ENCODE results near the gene RFXAP.

The RFXAP gene

GRCh38 chr13:36841391-36841790 lies 22.4 kb downstream of the RFXAP start:
- Histone ChIP-seq H3K4me1 (ENCODE audit: control insufficient read depth, insufficient read depth, low read length) (peaks cover 8% of the 10 kb centered on the region), H3K9ac (ENCODE audit: low read depth, low read length) (no peak overlapping the region), H3K36me3 (ENCODE audit: control insufficient read depth, insufficient read depth, low read length) (no peaks in the 10 kb centered on the region), H3K9me3 (ENCODE audit: control insufficient read depth, insufficient read depth, low read length) (no peaks in the 10 kb centered on the region), H3K4me3 (ENCODE audit: low read depth, low read length) (no peak overlapping the region), H3K27me3 (ENCODE audit: control insufficient read depth, insufficient read depth, low read length) (no peaks in the 10 kb centered on the region), H3K27ac (ENCODE audit: low read depth, low read length) (no peak overlapping the region)

- Histone ChIP-seq H3K27me3 (ENCODE audit: control insufficient read depth, insufficient read depth, low read length) (no peaks in the 10 kb centered on the region), H3K9ac (ENCODE audit: low read depth, low read length) (no peak overlapping the region), H3K4me1 (ENCODE audit: control insufficient read depth, insufficient read depth, low read length) (no peaks in the 10 kb centered on the region), H3K9me3 (ENCODE audit: control insufficient read depth, insufficient read depth, low read length) (no peaks in the 10 kb centered on the region), H3K4me3 (ENCODE audit: low read depth, low read length) (no peak overlapping the region), H3K27ac (ENCODE audit: low read depth, low read length) (no peak overlapping the region), H3K36me3 (ENCODE audit: control insufficient read depth, insufficient read depth, low read length) (no peaks in the 10 kb centered on the region)
These were observed 28.6 kb downstream of the RFXAP start for GRCh38 chr13:36847606-36848005.

GRCh38 chr13:36848199-36848982 lies 29.4 kb downstream of the RFXAP start:
- no peak overlapping the region for H3K27ac ChIP-seq (ENCODE audit: low read depth, low read length)
- H3K9ac ChIP-seq (ENCODE audit: low read depth, low read length), result no peak overlapping the region
- no peaks in the 10 kb centered on the region for H3K4me1 ChIP-seq (ENCODE audit: control insufficient read depth, insufficient read depth, low read length)
- no peaks in the 10 kb centered on the region for H3K9me3 ChIP-seq (ENCODE audit: control insufficient read depth, insufficient read depth, low read length)
- no peaks in the 10 kb centered on the region for H3K36me3 ChIP-seq (ENCODE audit: control insufficient read depth, insufficient read depth, low read length)
- no peak overlapping the region for H3K4me3 ChIP-seq (ENCODE audit: low read depth, low read length)
- no peaks in the 10 kb centered on the region for H3K27me3 ChIP-seq (ENCODE audit: control insufficient read depth, insufficient read depth, low read length)

- no peaks in the 10 kb centered on the region for H3K9me3 ChIP-seq (ENCODE audit: control insufficient read depth, insufficient read depth, low read length)
- H3K27ac ChIP-seq (ENCODE audit: low read depth, low read length), result no peak overlapping the region
- H3K36me3 ChIP-seq (ENCODE audit: control insufficient read depth, insufficient read depth, low read length), result no peaks in the 10 kb centered on the region
- no peaks in the 10 kb centered on the region for H3K4me1 ChIP-seq (ENCODE audit: control insufficient read depth, insufficient read depth, low read length)
- H3K9ac ChIP-seq (ENCODE audit: low read depth, low read length), result no peak overlapping the region
- no peaks in the 10 kb centered on the region for H3K27me3 ChIP-seq (ENCODE audit: control insufficient read depth, insufficient read depth, low read length)
- no peak overlapping the region for H3K4me3 ChIP-seq (ENCODE audit: low read depth, low read length)
These were observed 31.9 kb downstream of the RFXAP start for GRCh38 chr13:36850790-36851438.

GRCh38 chr13:36857253-36857652 lies 38.2 kb downstream of the RFXAP start:
- H3K9me3 ChIP-seq (ENCODE audit: control insufficient read depth, insufficient read depth, low read length), result no peaks in the 10 kb centered on the region
- no peaks in the 10 kb centered on the region for H3K4me1 ChIP-seq (ENCODE audit: control insufficient read depth, insufficient read depth, low read length)
- no peaks in the 10 kb centered on the region for H3K36me3 ChIP-seq (ENCODE audit: control insufficient read depth, insufficient read depth, low read length)
- no peaks in the 10 kb centered on the region for H3K27me3 ChIP-seq (ENCODE audit: control insufficient read depth, insufficient read depth, low read length)
- no peak overlapping the region for H3K4me3 ChIP-seq (ENCODE audit: low read depth, low read length)
- no peak overlapping the region for H3K9ac ChIP-seq (ENCODE audit: low read depth, low read length)
- H3K27ac ChIP-seq (ENCODE audit: low read depth, low read length), result no peak overlapping the region

- no peak overlapping the region for H3K27ac ChIP-seq (ENCODE audit: low read depth, low read length)
- H3K9ac ChIP-seq (ENCODE audit: low read depth, low read length), result no peak overlapping the region
- no peaks in the 10 kb centered on the region for H3K4me1 ChIP-seq (ENCODE audit: control insufficient read depth, insufficient read depth, low read length)
- no peaks in the 10 kb centered on the region for H3K27me3 ChIP-seq (ENCODE audit: control insufficient read depth, insufficient read depth, low read length)
- no peaks in the 10 kb centered on the region for H3K36me3 ChIP-seq (ENCODE audit: control insufficient read depth, insufficient read depth, low read length)
- no peaks in the 10 kb centered on the region for H3K9me3 ChIP-seq (ENCODE audit: control insufficient read depth, insufficient read depth, low read length)
- H3K4me3 ChIP-seq (ENCODE audit: low read depth, low read length), result no peak overlapping the region
These were observed 39.3 kb downstream of the RFXAP start for GRCh38 chr13:36858290-36858689.

- H3K4me3 ChIP-seq (ENCODE audit: low read depth, low read length), result no peak overlapping the region
- H3K9me3 ChIP-seq (ENCODE audit: control insufficient read depth, insufficient read depth, low read length), result no peaks in the 10 kb centered on the region
- H3K36me3 ChIP-seq (ENCODE audit: control insufficient read depth, insufficient read depth, low read length), result no peaks in the 10 kb centered on the region
- no peak overlapping the region for H3K27ac ChIP-seq (ENCODE audit: low read depth, low read length)
- H3K27me3 ChIP-seq (ENCODE audit: control insufficient read depth, insufficient read depth, low read length), result no peaks in the 10 kb centered on the region
- H3K9ac ChIP-seq (ENCODE audit: low read depth, low read length), result no peak overlapping the region
- no peaks in the 10 kb centered on the region for H3K4me1 ChIP-seq (ENCODE audit: control insufficient read depth, insufficient read depth, low read length)
These were observed 40.2 kb downstream of the RFXAP start for GRCh38 chr13:36859259-36859658.

- peaks cover 9% of the 10 kb centered on the region for H3K4me1 ChIP-seq (ENCODE audit: control insufficient read depth, insufficient read depth, low read length)
- H3K27me3 ChIP-seq (ENCODE audit: control insufficient read depth, insufficient read depth, low read length), result no peaks in the 10 kb centered on the region
- H3K27ac ChIP-seq (ENCODE audit: low read depth, low read length), result no peak overlapping the region
- no peak overlapping the region for H3K4me3 ChIP-seq (ENCODE audit: low read depth, low read length)
- no peak overlapping the region for H3K9ac ChIP-seq (ENCODE audit: low read depth, low read length)
- H3K36me3 ChIP-seq (ENCODE audit: control insufficient read depth, insufficient read depth, low read length), result no peaks in the 10 kb centered on the region
- no peaks in the 10 kb centered on the region for H3K9me3 ChIP-seq (ENCODE audit: control insufficient read depth, insufficient read depth, low read length)
These were observed 43.1 kb downstream of the RFXAP start for GRCh38 chr13:36862002-36862685.

GRCh38 chr13:36862722-36863121 lies 43.7 kb downstream of the RFXAP start:
- H3K27ac ChIP-seq (ENCODE audit: low read depth, low read length), result no peak overlapping the region
- H3K9me3 ChIP-seq (ENCODE audit: control insufficient read depth, insufficient read depth, low read length), result no peaks in the 10 kb centered on the region
- no peak overlapping the region for H3K9ac ChIP-seq (ENCODE audit: low read depth, low read length)
- peaks cover 15% of the 10 kb centered on the region for H3K4me1 ChIP-seq (ENCODE audit: control insufficient read depth, insufficient read depth, low read length)
- H3K36me3 ChIP-seq (ENCODE audit: control insufficient read depth, insufficient read depth, low read length), result no peaks in the 10 kb centered on the region
- H3K4me3 ChIP-seq (ENCODE audit: low read depth, low read length), result no peak overlapping the region
- H3K27me3 ChIP-seq (ENCODE audit: control insufficient read depth, insufficient read depth, low read length), result no peaks in the 10 kb centered on the region

- H3K4me3 ChIP-seq (ENCODE audit: low read depth, low read length), result no peak overlapping the region
- H3K9me3 ChIP-seq (ENCODE audit: control insufficient read depth, insufficient read depth, low read length), result no peaks in the 10 kb centered on the region
- H3K36me3 ChIP-seq (ENCODE audit: control insufficient read depth, insufficient read depth, low read length), result no peaks in the 10 kb centered on the region
- H3K27me3 ChIP-seq (ENCODE audit: control insufficient read depth, insufficient read depth, low read length), result no peaks in the 10 kb centered on the region
- H3K4me1 ChIP-seq (ENCODE audit: control insufficient read depth, insufficient read depth, low read length), result peaks cover 16% of the 10 kb centered on the region
- H3K27ac ChIP-seq (ENCODE audit: low read depth, low read length), result no peak overlapping the region
- no peak overlapping the region for H3K9ac ChIP-seq (ENCODE audit: low read depth, low read length)
These were observed 46.2 kb downstream of the RFXAP start for GRCh38 chr13:36865265-36865664.

GRCh38 chr13:36866232-36866631 lies 47.2 kb downstream of the RFXAP start:
- H3K36me3 ChIP-seq (ENCODE audit: control insufficient read depth, insufficient read depth, low read length), result no peaks in the 10 kb centered on the region
- peaks cover 16% of the 10 kb centered on the region for H3K4me1 ChIP-seq (ENCODE audit: control insufficient read depth, insufficient read depth, low read length)
- no peaks in the 10 kb centered on the region for H3K9me3 ChIP-seq (ENCODE audit: control insufficient read depth, insufficient read depth, low read length)
- H3K9ac ChIP-seq (ENCODE audit: low read depth, low read length), result no peak overlapping the region
- H3K27ac ChIP-seq (ENCODE audit: low read depth, low read length), result no peak overlapping the region
- no peak overlapping the region for H3K4me3 ChIP-seq (ENCODE audit: low read depth, low read length)
- no peaks in the 10 kb centered on the region for H3K27me3 ChIP-seq (ENCODE audit: control insufficient read depth, insufficient read depth, low read length)
